ENCODE results near the gene ACOT4.

DNA sequence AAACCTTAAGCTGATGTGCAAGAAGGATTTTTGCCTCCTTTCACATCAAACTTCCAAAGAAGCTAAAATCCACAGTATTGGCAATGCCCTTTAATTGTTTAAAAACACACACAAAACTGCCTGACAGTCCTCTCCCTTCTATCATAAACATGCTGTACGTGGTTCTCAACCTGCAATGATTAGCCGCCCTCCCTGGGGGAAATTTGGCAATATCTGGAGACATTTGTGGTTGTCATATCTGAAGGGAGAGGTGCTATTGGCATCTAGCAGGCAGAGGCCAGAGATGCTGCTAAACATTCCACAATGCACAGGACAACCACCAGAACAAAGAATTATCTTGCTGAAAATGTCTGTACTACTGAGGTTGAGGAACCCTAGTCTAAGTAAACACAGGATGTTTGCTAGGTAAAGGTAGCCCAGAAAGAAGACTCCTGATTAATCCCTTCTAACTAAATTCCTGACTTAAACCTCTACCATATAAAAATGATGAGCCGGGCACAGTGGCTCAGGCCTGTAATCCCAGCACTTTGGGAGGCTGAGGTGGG lies 21.8 kb downstream of the ACOT4 start:
- TF ChIP-seq CREB1 (IDR thresholded peaks at IDR 0.05; ENCODE audit: low read depth): no peak
- no peak for TF ChIP-seq RAD21 (IDR thresholded peaks at IDR 0.05; ENCODE audit: low read depth)
- no peak for TF ChIP-seq REST (IDR thresholded peaks at IDR 0.05; ENCODE audit: low read depth)
- no peak for TF ChIP-seq TEAD4 (IDR thresholded peaks at IDR 0.05)
- TF ChIP-seq TAF1 (IDR thresholded peaks at IDR 0.05; ENCODE audit: low read depth): no peak
- TF ChIP-seq EP300 (IDR thresholded peaks at IDR 0.05; ENCODE audit: borderline replicate concordance): no peak
- TF ChIP-seq USF1 (IDR thresholded peaks at IDR 0.05): no peak
- TF ChIP-seq TCF12 (IDR thresholded peaks at IDR 0.05; ENCODE audit: low read depth): no peak

All from Ishikawa (cell line).